Measurements from ENCODE around the gene WNT3. TPM values are rescaled to one million over a fixed set of nuclear protein-coding genes. Genes with fewer than 3 reads are reported as not detected.

Gene WNT3
- total RNA-seq, 4 donors from 2014 or later = 0.21 to 0.90 (median 0.73) TPM

DNA sequence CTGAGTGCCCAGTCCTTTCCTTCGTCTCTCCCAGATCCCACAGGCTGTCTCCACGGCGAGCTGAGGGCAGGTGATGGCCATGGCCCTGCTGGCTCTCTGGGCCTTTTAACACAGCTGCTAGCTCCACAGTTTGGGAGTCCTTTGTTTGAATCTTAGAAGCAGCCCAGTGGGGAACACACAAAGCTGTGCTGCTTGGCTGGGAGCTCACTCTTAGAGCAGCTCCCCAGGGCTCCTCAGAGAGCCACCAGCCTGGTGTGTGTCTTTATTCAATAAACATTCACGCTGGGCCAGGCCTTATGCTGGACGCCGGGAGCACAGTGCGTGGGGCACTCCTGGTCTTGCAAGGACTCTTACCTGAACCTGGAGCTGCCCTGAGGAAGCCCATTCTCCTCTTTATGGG is 29.7 kb downstream of the WNT3 start:
- Histone ChIP-seq H3K4me3 (no peak overlapping the region), H3K4me1 (no peaks in the 10 kb centered on the region), H3K36me3 (no peaks in the 10 kb centered on the region), H3K9me3 (peaks cover 0 to 14% (median 0%) of the 10 kb centered on the region in 4 donors), H3K27me3 (peaks cover 0 to 19% of the 10 kb centered on the region in 2 donors), H3K27ac (no peak overlapping the region)
- 85 to 86% methylated on average over 7 of the region's 7 CpGs for WGBS, 2 donors
- TF ChIP-seq EP300 (IDR thresholded peaks at IDR 0.05) = no peak
- no peak for TF ChIP-seq POLR2A (IDR thresholded peaks at IDR 0.05)
- DNase-seq (ENCODE audit: low spot score in 2 of 2) = no peak

- H3K4me3 ChIP-seq = no peak overlapping the region
- peaks cover 0 to 17% of the 10 kb centered on the region in 2 donors for H3K27me3 ChIP-seq
- DNase-seq (ENCODE audit: low spot score in 2 of 2) = no peak
- TF ChIP-seq POLR2A (IDR thresholded peaks at IDR 0.05) = no peak
- TF ChIP-seq EP300 (IDR thresholded peaks at IDR 0.05) = no peak
- TF ChIP-seq, protein P1, sequence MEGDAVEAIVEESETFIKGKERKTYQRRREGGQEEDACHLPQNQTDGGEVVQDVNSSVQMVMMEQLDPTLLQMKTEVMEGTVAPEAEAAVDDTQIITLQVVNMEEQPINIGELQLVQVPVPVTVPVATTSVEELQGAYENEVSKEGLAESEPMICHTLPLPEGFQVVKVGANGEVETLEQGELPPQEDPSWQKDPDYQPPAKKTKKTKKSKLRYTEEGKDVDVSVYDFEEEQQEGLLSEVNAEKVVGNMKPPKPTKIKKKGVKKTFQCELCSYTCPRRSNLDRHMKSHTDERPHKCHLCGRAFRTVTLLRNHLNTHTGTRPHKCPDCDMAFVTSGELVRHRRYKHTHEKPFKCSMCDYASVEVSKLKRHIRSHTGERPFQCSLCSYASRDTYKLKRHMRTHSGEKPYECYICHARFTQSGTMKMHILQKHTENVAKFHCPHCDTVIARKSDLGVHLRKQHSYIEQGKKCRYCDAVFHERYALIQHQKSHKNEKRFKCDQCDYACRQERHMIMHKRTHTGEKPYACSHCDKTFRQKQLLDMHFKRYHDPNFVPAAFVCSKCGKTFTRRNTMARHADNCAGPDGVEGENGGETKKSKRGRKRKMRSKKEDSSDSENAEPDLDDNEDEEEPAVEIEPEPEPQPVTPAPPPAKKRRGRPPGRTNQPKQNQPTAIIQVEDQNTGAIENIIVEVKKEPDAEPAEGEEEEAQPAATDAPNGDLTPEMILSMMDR (IDR thresholded peaks at IDR 0.05) = no peak
- WGBS, 2 donors = 92% methylated on average over 5 of the region's 5 CpGs
- H3K4me1 ChIP-seq = no peaks in the 10 kb centered on the region
- no peaks in the 10 kb centered on the region for H3K36me3 ChIP-seq
- no peak overlapping the region for H3K27ac ChIP-seq
- H3K9me3 ChIP-seq = peaks cover 0 to 14% (median 0%) of the 10 kb centered on the region in 4 donors
Measured at GRCh38 chr17:46788300-46788699, 30.2 kb downstream of the WNT3 start.

GRCh38 chr17:46787478-46787877 is 31.0 kb downstream of the WNT3 start:
- no peaks in the 10 kb centered on the region for H3K4me1 ChIP-seq
- WGBS, 2 donors = 89 to 93% methylated on average over 13 of the region's 13 CpGs
- H3K27ac ChIP-seq = no peak overlapping the region
- peaks cover 0 to 12% of the 10 kb centered on the region in 2 donors for H3K27me3 ChIP-seq
- no peak for DNase-seq (ENCODE audit: low spot score in 2 of 2)
- no peak for TF ChIP-seq POLR2A (IDR thresholded peaks at IDR 0.05)
- TF ChIP-seq, protein P1 (IDR thresholded peaks at IDR 0.05) = no peak
- no peak for TF ChIP-seq EP300 (IDR thresholded peaks at IDR 0.05)
- peaks cover 0 to 14% (median 0%) of the 10 kb centered on the region in 4 donors for H3K9me3 ChIP-seq
- no peak overlapping the region for H3K4me3 ChIP-seq
- H3K36me3 ChIP-seq = no peaks in the 10 kb centered on the region

DNA sequence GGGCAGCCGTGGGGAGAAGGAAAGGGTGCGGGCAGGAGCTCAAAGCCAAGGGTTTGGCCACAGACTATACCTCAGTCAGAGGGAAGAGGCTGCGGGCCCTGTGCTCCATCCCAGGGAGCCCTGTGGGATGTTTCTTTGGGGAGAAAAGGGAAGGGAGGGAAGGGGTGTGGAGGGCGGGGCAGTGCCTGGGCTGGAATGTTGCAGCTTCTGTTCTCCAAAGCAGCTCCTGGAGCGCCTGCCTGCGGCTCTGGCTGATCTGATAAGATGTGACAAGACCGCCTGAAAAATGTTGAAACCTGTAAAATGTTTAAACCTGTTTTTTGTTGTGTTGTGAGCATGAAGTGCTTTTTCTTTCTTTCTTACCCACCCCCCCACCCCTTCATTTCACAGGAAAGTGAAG is 32.8 kb downstream of the WNT3 start:
- Histone ChIP-seq H3K36me3 (no peaks in the 10 kb centered on the region), H3K27me3 (peaks cover 0 to 9% of the 10 kb centered on the region in 2 donors), H3K4me3 (no peak overlapping the region), H3K4me1 (no peaks in the 10 kb centered on the region), H3K27ac (no peak overlapping the region), H3K9me3 (peaks cover 0 to 14% (median 0%) of the 10 kb centered on the region in 4 donors)
- no peak for DNase-seq (ENCODE audit: low spot score in 2 of 2)
- TF ChIP-seq EP300 (IDR thresholded peaks at IDR 0.05) (no peak), POLR2A (IDR thresholded peaks at IDR 0.05) (no peak)
- TF ChIP-seq, protein P1 (IDR thresholded peaks at IDR 0.05) = no peak
- 49 to 52% methylated on average over 7 of the region's 7 CpGs for WGBS, 2 donors

DNA sequence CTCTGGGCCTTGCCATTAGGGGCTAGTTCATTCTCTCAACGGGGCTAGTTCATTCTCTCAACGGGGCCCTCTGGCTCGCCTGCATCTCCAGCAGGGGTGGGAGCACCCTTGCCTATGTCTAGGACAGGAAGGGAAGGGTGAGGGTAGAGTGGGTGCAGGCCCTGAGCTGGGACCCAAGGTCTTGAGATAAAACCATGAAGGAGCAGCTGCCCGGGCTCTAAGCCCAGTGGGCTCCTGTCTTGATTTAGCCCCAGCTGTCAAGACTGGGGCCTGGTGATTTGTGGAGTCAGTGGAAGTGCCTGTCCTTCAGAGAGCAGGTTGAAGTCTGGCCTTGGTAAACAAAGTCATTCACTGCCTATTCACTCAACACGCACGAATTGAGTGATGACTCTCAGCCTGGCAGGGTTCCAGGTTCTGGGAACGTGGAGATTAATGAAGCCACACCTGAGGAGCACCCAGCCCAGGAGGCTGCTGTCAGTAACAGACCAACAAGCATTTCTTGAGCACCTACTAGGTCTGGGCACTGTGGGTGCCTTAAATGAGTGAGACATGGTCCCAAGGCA is 35.4 kb downstream of the WNT3 start:
- Histone ChIP-seq H3K27ac (no peak overlapping the region), H3K4me1 (no peaks in the 10 kb centered on the region), H3K9me3 (no peaks in the 10 kb centered on the region), H3K36me3 (no peaks in the 10 kb centered on the region), H3K27me3 (peaks cover 0 to 4% of the 10 kb centered on the region in 2 donors), H3K4me3 (no peak overlapping the region)
- TF ChIP-seq POLR2A (IDR thresholded peaks at IDR 0.05) (no peak), EP300 (IDR thresholded peaks at IDR 0.05) (no peak)
- TF ChIP-seq, protein P1 (IDR thresholded peaks at IDR 0.05) = no peak
- DNase-seq (ENCODE audit: low spot score in 2 of 2) = no peak
- 60 to 70% methylated on average over 6 to 7 of the region's 7 CpGs for WGBS, 2 donors
